PC-9 (cell line): Measurements from ENCODE around the gene RSPH1. TPM values are rescaled to one million over a fixed set of nuclear protein-coding genes. Genes with fewer than 3 reads are reported as not detected.

Experiments used
- BruUV-seq: library from RNA; stranded (reverse); fragments of 400-500 nt; replicated peaks from 2 replicates; lab custom pipeline; 2021; lab: Mats Ljungman, UMichigan
- CTCF ChIA-PET: fragments of 300-600 bp; sonication (Branson Sonifier 250); formaldehyde crosslinking; loops from one replicate; lab custom pipeline; 2022; ENCODE audit warnings: antibody characterized with exemption; lab: Charles Lee
- POLR2A ChIA-PET: fragments of 300-600 bp; sonication (Branson Sonifier 250); formaldehyde crosslinking; loops from one replicate; lab custom pipeline; 2022; ENCODE audit warnings: antibody characterized with exemption; ENCODE audit not compliant: unreplicated experiment; lab: Charles Lee
- DNase-seq, 2 experiments: peaks; one replicate each; pipeline versions ENCODE4 v3.0.0 to v3.0.0-alpha.2; 2015 to 2022; ENCODE audit warnings: mixed read lengths in 1 of 2
- H2AFZ ChIP-seq: fragments of 200-600 bp; sonication (generic); 2 replicates; pipeline ENCODE4 v1.8.1; 2017; ENCODE audit warnings: antibody characterized with exemption
- H3F3A ChIP-seq: fragments of 200-600 bp; sonication (generic); 2 replicates; pipeline ENCODE4 v1.8.1; 2017; ENCODE audit warnings: antibody characterized with exemption, mild to moderate bottlenecking, low read depth; ENCODE audit not compliant: insufficient read depth
- H3K27ac ChIP-seq: fragments of 200-600 bp; sonication (generic); 2 replicates; pipeline ENCODE4 v1.6.1; 2016; ENCODE audit warnings: mixed run types
- H3K27me3 ChIP-seq: fragments of 200-600 bp; sonication (generic); 2 replicates; pipeline ENCODE4 v1.6.1; 2016; ENCODE audit warnings: low read depth, mixed run types; ENCODE audit not compliant: insufficient read depth
- H3K36me3 ChIP-seq: fragments of 200-600 bp; sonication (generic); 2 replicates; pipeline ENCODE4 v1.6.1; 2016; ENCODE audit warnings: low read depth, mixed run types
- H3K4me1 ChIP-seq: fragments of 200-600 bp; sonication (generic); replicated peaks from 2 replicates; pipeline ENCODE4 v1.6.1; 2016; ENCODE audit warnings: mixed run types; ENCODE audit not compliant: insufficient read depth
- H3K4me2 ChIP-seq: fragments of 200-600 bp; sonication (generic); 2 replicates; pipeline ENCODE4 v1.6.1; 2017; ENCODE audit warnings: mixed run types
- H3K4me3 ChIP-seq: fragments of 200-600 bp; sonication (generic); 2 replicates; pipeline ENCODE4 v1.6.1; 2016; ENCODE audit warnings: mixed run types
- H3K79me2 ChIP-seq: fragments of 200-600 bp; sonication (generic); 2 replicates; pipeline ENCODE4 v1.6.1; 2017; ENCODE audit warnings: low read depth, mixed run types
- H3K9me2 ChIP-seq: fragments of 200-600 bp; sonication (generic); 2 replicates; pipeline ENCODE4 v1.8.1; 2017; ENCODE audit warnings: mild to moderate bottlenecking; ENCODE audit not compliant: insufficient read depth
- H3K9me3 ChIP-seq: fragments of 200-600 bp; sonication (generic); 2 replicates; pipeline ENCODE4 v1.8.1; 2016; ENCODE audit warnings: low read depth; ENCODE audit not compliant: insufficient read depth
- H4K20me1 ChIP-seq: fragments of 200-600 bp; sonication (generic); 2 replicates; pipeline ENCODE4 v1.8.1; 2017; ENCODE audit not compliant: insufficient read depth
- EZH2 ChIP-seq: fragments of 200-600 bp; sonication (generic); IDR thresholded peaks from 2 replicates; pipeline ENCODE4 v1.8.0; 2017; ENCODE audit warnings: antibody characterized with exemption, low read depth
- intact Hi-C: fragments of 100-400 bp; cut with micrococcal nuclease; formaldehyde crosslinking; loops from one replicate; pipeline ENCODE4 v1.10.0; 2022; ENCODE audit not compliant: unreplicated experiment
- total RNA-seq: library from RNA; stranded (reverse); gene quantifications from 2 replicates; pipeline ENCODE4 v1.2.3, GENCODE V29; 2021
- TF ChIP-seq, protein P1 (sequence below): fragments of 200-600 bp; sonication (generic); conservative IDR thresholded peaks from 2 replicates; pipeline ENCODE4 v1.6.1; 2017; ENCODE audit warnings: mixed run types, antibody characterized with exemption, mild to moderate bottlenecking, moderate library complexity

RSPH1 gene
- total RNA-seq, 1 experiment from 2014 or later, result 8.0 TPM

GRCh38 chr21:42423197-42423675 is 72.8 kb downstream of the RSPH1 start:
- POLR2A ChIA-PET, result no interaction called here
- H3K27me3 ChIP-seq, result peaks cover 31% of the 10 kb centered on the region
- CTCF ChIA-PET, result no interaction called here

More at GRCh38 chr21:42423197-42423675, 72.8 kb downstream of the RSPH1 start:
- BruUV-seq, result no TSS peak
- intact Hi-C loops, result no loop called here
- no peak for DNase-seq
- no peaks in the 10 kb centered on the region for H3K9me2 ChIP-seq
- no peaks in the 10 kb centered on the region for H3K79me2 ChIP-seq
- TF ChIP-seq EZH2, result no peak
- TF ChIP-seq, protein P1, sequence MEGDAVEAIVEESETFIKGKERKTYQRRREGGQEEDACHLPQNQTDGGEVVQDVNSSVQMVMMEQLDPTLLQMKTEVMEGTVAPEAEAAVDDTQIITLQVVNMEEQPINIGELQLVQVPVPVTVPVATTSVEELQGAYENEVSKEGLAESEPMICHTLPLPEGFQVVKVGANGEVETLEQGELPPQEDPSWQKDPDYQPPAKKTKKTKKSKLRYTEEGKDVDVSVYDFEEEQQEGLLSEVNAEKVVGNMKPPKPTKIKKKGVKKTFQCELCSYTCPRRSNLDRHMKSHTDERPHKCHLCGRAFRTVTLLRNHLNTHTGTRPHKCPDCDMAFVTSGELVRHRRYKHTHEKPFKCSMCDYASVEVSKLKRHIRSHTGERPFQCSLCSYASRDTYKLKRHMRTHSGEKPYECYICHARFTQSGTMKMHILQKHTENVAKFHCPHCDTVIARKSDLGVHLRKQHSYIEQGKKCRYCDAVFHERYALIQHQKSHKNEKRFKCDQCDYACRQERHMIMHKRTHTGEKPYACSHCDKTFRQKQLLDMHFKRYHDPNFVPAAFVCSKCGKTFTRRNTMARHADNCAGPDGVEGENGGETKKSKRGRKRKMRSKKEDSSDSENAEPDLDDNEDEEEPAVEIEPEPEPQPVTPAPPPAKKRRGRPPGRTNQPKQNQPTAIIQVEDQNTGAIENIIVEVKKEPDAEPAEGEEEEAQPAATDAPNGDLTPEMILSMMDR, result no peak
- H4K20me1 ChIP-seq, result no peaks in the 10 kb centered on the region
- H3K4me3 ChIP-seq, result no peak overlapping the region
- no peak overlapping the region for H2AFZ ChIP-seq
- no peaks in the 10 kb centered on the region for H3F3A ChIP-seq
- H3K4me1 ChIP-seq, result no peaks in the 10 kb centered on the region
- no peak overlapping the region for H3K4me2 ChIP-seq
- H3K27ac ChIP-seq, result no peak overlapping the region
- H3K9me3 ChIP-seq, result no peaks in the 10 kb centered on the region
- no peaks in the 10 kb centered on the region for H3K36me3 ChIP-seq

Other genes with a start within 250 kb of the RSPH1 start
- not detected in 2 replicates for gene TFF3, start 180.8 kb downstream of the RSPH1 start, total RNA-seq
- gene TFF2, start 145.2 kb downstream of the RSPH1 start, total RNA-seq, result 0.52 TPM in 1 of 2 replicates, not detected in the other
- gene TFF1, start 129.7 kb downstream of the RSPH1 start, total RNA-seq, result 2.2 and 5.7 TPM in 2 replicates
- gene TMPRSS3, start 100.2 kb downstream of the RSPH1 start, total RNA-seq, result 4.3 and 8.6 TPM in 2 replicates
- not detected in 2 replicates for gene UBASH3A, start 92.3 kb downstream of the RSPH1 start, total RNA-seq
- gene SLC37A1, start 17.6 kb upstream of the RSPH1 start, total RNA-seq, result 23.5 and 26.7 TPM in 2 replicates
- 8.4 and 9.4 TPM in 2 replicates for gene PDE9A, start 157.4 kb upstream of the RSPH1 start, total RNA-seq